HG03280 (cell line): ENCODE data around the gene STK39.

Source experiments
- ATAC-seq: cut with Tn5 transposase; IDR thresholded peaks from one replicate; pipeline ENCODE4 v1.9.1; 2021; ENCODE audit warnings: mild to moderate bottlenecking, moderate library complexity; ENCODE audit not compliant: unreplicated experiment

Gene STK39

DNA sequence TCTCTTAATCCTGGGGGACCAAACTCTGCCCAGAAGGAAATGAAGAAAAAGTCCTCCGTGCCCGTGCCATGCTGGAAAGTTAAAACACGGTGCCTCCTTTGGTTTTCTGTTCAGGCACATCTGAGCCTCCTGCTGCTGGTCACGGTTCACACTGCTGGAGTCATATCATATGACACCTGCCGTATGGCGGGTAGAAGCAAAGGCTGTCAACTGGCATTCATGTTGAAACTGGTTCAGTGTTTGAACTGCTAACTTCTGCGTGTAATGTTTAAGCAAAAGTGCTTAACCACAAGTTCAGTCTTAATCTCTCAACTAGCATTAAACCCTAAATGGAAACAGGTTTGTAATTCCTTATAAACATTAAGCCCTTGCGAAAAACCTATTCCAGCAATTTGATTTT, 3.1 kb downstream of the STK39 start:
- ATAC-seq = no peak

- no peak for ATAC-seq
These were observed 4.3 kb downstream of the STK39 start for GRCh38 chr2:168243061-168243460.

DNA sequence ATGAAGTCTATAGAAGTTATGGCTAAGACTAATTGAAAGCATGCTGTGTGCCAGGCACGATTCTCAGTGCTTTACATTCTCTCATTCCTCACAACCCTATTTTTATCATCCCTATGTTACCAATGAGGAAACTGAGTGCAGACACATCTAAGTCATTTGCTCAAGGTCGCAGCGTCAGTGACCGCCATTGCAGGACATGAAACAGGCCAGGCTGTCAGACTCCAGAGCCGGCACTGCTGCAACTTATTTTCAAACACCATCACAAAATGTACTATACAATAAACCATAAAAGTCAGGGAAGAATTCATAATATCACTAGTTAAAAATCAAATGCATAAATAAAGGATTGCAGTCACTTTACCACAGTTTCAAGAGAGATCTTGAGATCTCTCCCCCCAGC, 5.6 kb downstream of the STK39 start:
- no peak for ATAC-seq

- ATAC-seq = no peak
These were observed 6.2 kb downstream of the STK39 start for GRCh38 chr2:168241208-168241607.

DNA sequence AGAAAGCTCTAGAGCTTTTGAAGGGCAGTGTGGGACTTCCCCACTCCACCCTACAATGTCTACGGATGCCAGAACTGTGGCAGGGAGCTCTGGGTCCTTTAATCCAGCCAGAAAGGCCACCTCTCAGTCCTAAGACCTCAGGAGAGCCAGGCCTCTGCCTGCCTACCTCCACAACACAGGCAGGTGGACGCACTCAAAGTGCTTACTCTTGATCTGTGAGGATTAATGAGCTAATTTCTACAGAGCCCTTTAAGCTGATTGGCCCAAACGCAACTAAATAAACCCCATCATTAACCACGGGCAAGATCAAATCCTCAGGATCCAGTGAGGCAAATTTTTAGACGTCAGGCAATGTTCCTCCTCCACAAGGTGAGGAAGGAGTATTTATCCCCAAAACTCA, 8.1 kb downstream of the STK39 start:
- no peak for ATAC-seq

DNA sequence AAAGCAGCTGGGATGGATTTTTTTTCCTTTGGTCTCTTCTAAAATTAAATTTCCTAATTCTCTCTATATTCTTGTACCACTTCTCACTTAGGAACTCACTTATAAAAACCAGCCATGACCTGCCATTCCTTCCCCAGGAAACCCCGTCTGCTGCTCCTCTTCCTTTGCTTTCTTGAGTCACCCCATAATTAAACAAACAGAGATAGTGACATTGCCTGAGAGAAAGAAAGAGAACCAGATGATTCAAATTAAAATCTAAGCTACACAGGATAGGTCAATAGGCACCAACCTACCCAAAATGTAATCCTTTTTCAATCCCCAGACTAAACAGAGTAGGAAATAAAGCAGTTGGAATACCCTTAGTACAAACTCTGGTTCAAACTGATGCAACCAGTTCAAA, 9.7 kb downstream of the STK39 start:
- ATAC-seq = no peak

- no peak for ATAC-seq
These were observed 12.8 kb downstream of the STK39 start for GRCh38 chr2:168234407-168235085.

GRCh38 chr2:168233726-168234406, 13.5 kb downstream of the STK39 start:
- ATAC-seq = no peak

GRCh38 chr2:168233166-168233565, 14.2 kb downstream of the STK39 start:
- ATAC-seq = no peak

GRCh38 chr2:168231609-168232241, 15.7 kb downstream of the STK39 start:
- ATAC-seq = no peak

- no peak for ATAC-seq
These were observed 17.0 kb downstream of the STK39 start for GRCh38 chr2:168230389-168230788.

DNA sequence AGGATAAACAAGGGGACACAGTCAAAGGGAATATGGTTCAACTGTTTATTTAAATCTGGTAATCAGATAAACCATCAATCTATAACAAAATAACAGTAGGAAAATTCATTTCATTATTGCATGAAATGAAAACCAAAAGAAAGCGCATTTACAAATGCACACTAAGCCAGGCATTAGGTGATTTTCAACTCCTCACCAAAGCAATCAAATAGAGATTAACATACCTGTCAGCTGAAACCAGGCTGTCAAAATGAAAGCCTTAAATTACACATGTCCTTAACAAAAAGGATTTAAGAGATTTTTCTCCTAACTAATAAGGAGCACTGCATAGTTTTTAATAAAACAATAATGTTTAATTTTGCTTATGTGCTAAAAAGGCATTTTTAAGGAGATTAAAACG, 23.0 kb downstream of the STK39 start:
- no peak for ATAC-seq

GRCh38 chr2:168222088-168222487, 25.3 kb downstream of the STK39 start:
- ATAC-seq = no peak

GRCh38 chr2:168220965-168221819, 26.2 kb downstream of the STK39 start:
- no peak for ATAC-seq

DNA sequence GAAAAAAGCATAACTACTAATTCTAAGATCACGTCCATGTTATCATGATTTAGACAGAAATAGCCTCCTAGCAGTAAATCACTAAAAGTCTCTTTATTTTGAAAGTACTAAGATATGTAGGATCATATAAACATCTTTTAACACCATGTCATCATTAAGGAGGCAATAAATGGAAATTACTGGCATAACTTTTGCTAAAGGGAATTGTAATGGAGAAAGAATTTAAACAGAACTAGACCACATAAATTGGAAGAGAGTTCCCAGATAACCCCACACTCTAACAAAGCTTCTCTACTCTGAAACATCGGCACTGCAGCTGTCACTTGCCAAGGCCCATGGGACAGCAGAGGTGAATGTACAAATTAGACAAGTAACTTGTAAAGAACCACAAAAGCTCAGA, 29.5 kb downstream of the STK39 start:
- no peak for ATAC-seq

DNA sequence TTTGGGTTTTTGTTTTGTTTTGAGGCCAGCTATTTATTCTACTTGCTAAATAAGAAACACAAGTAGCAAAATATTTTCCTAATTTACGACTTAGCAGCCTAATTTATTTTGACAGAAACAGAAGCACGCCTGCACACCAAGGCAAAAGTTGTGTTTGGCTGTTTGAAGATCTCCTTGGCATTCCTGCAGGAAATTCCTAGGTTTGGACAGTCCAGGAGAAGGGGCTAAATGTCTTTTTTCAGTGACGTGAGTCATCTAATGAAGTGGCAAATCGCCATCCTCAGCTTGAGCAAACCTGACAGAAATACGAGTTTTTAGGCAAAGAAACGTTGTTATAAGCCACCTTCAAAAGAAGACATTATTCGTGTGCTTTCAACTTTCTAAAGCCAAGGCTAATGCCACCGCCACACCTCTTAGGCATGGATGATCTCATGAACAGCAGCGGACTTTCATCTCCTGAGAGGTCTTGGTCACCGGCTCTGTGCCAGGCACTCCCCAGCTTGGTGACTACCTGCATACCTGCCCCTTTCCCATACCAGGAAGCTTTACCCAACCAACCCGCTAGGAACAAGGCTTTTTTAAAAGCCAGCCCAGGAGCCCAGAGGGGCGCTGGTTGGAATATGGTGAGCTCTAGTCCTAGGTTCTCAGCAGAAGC, 30.9 kb downstream of the STK39 start:
- no peak for ATAC-seq

GRCh38 chr2:168215813-168216212, 31.6 kb downstream of the STK39 start:
- no peak for ATAC-seq

DNA sequence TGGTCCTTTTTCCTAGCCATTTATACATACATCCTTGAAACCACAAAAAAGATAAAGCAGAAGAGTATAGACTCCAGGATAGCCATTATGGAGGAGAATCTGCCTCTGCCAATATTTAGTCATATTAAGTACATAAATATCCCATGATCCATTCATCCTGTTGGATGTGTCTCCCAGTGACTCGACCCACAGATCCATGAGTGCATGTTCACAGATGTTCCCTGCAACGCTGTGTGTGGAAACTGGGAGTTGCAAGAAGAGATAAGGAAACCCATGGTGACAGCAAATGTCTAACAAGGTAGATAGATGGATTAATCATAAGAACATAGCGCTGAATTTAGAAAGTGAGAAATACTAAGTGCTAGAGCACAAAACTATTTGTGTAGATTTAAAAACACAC, 34.5 kb downstream of the STK39 start:
- ATAC-seq = no peak

DNA sequence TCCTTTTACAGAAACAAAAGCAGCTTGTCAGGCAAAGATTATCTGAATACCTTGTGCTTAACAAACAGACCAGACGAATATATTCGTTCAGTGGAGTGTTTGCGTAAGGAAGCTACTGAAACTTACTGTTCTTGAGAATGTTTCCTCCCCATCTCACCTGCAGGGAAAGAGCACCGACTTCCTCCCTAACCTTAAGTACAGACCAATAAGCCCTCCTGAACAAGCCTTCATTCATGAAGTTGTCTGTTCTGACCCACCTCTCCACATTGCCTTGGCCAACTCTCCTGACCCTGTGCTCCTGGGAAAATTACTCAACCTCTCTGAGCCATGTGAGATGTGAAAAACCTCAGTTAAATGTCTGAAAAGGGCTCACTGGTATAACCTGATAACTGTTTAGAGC, 35.2 kb downstream of the STK39 start:
- no peak for ATAC-seq

DNA sequence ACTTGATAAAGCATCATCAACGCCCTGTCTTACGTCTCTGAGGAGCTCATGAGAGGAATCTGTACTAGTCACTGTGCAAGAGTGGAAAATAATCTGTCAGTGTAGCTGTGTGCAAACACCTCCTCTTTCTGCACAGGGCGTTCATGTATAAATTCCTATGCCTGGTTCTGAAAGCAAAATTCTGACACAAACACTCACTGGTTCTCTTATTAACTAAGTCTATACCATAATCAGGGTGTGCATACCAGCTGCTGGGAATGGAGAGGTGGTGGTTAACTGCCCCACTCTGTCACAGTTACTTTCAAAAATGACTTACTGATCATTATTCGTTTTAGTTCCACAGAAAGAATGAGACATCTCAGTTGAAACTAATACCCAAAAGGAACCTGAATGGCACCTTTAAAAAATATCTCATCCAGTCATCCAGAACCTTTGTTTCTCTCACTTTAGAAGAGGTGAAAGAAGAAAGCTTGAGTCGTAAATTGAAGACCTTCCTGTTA, 35.7 kb downstream of the STK39 start:
- ATAC-seq = peak; percentile 61
